ENCODE measurements around the gene RADIL.

Gene RADIL

GRCh38 chr7:4905171-4905570 lies 21.7 kb upstream of the RADIL start:
- TF ChIP-seq EZH2phosphoT487 (IDR thresholded peaks at IDR 0.05; ENCODE audit: low read depth) (no peak), CTCF (IDR thresholded peaks at IDR 0.05; ENCODE audit: low read depth, low read length) (no peak)
- Histone ChIP-seq H3K4me2 (ENCODE audit: low read length) (no peak overlapping the region), H4K20me1 (ENCODE audit: insufficient read depth, low read length) (no peaks in the 10 kb centered on the region), H3K9ac (ENCODE audit: low read length) (no peak overlapping the region), H3K27me3 (ENCODE audit: low read depth, low read length) (no peaks in the 10 kb centered on the region), H2AFZ (ENCODE audit: low read depth, low read length) (no peak overlapping the region), H3K4me3 (ENCODE audit: low read length) (no peak overlapping the region), H3K9me3 (ENCODE audit: insufficient read depth, low read length) (no peaks in the 10 kb centered on the region), H3K4me1 (ENCODE audit: low read length) (peaks cover 4% of the 10 kb centered on the region; the same call in 1 of the 2 replicates), H3K36me3 (replicated peaks; ENCODE audit: low read depth, low read length) (no peaks in the 10 kb centered on the region), H3K27ac (ENCODE audit: low read length) (no peak overlapping the region), H3K79me2 (ENCODE audit: low read length) (no peaks in the 10 kb centered on the region)

- Histone ChIP-seq H3K36me3 (replicated peaks; ENCODE audit: low read depth, low read length) (no peaks in the 10 kb centered on the region), H3K4me2 (ENCODE audit: low read length) (no peak overlapping the region), H2AFZ (ENCODE audit: low read depth, low read length) (no peak overlapping the region), H4K20me1 (ENCODE audit: insufficient read depth, low read length) (no peaks in the 10 kb centered on the region), H3K4me3 (ENCODE audit: low read length) (no peak overlapping the region), H3K4me1 (ENCODE audit: low read length) (peaks cover 10% of the 10 kb centered on the region; the same call in 1 of the 2 replicates), H3K9ac (ENCODE audit: low read length) (no peak overlapping the region), H3K9me3 (ENCODE audit: insufficient read depth, low read length) (no peaks in the 10 kb centered on the region), H3K27ac (ENCODE audit: low read length) (no peak overlapping the region), H3K27me3 (ENCODE audit: low read depth, low read length) (no peaks in the 10 kb centered on the region), H3K79me2 (ENCODE audit: low read length) (no peaks in the 10 kb centered on the region)
- TF ChIP-seq CTCF (IDR thresholded peaks at IDR 0.05; ENCODE audit: low read depth, low read length) (no peak), EZH2phosphoT487 (IDR thresholded peaks at IDR 0.05; ENCODE audit: low read depth) (no peak)
Measured at GRCh38 chr7:4904346-4904745, 20.8 kb upstream of the RADIL start.

- Histone ChIP-seq H3K4me2 (ENCODE audit: low read length) (no peak overlapping the region), H3K27me3 (ENCODE audit: low read depth, low read length) (no peaks in the 10 kb centered on the region), H3K4me1 (ENCODE audit: low read length) (peaks cover 10% of the 10 kb centered on the region; the same call in 1 of the 2 replicates), H3K4me3 (ENCODE audit: low read length) (no peak overlapping the region), H2AFZ (ENCODE audit: low read depth, low read length) (no peak overlapping the region), H4K20me1 (ENCODE audit: insufficient read depth, low read length) (no peaks in the 10 kb centered on the region), H3K9ac (ENCODE audit: low read length) (no peak overlapping the region), H3K36me3 (replicated peaks; ENCODE audit: low read depth, low read length) (no peaks in the 10 kb centered on the region), H3K27ac (ENCODE audit: low read length) (no peak overlapping the region), H3K9me3 (ENCODE audit: insufficient read depth, low read length) (no peaks in the 10 kb centered on the region), H3K79me2 (ENCODE audit: low read length) (no peaks in the 10 kb centered on the region)
- no peak for TF ChIP-seq EZH2phosphoT487 (IDR thresholded peaks at IDR 0.05; ENCODE audit: low read depth)
- TF ChIP-seq CTCF (IDR thresholded peaks at IDR 0.05; ENCODE audit: low read depth, low read length): no peak
Measured at GRCh38 chr7:4895766-4896165, 12.2 kb upstream of the RADIL start.

GRCh38 chr7:4894482-4894881 lies 11.0 kb upstream of the RADIL start:
- H3K27ac ChIP-seq (ENCODE audit: low read length): no peak overlapping the region
- TF ChIP-seq CTCF (IDR thresholded peaks at IDR 0.05; ENCODE audit: low read depth, low read length): no peak
- TF ChIP-seq EZH2phosphoT487 (IDR thresholded peaks at IDR 0.05; ENCODE audit: low read depth): no peak
- H2AFZ ChIP-seq (ENCODE audit: low read depth, low read length): no peak overlapping the region
- no peaks in the 10 kb centered on the region for H3K9me3 ChIP-seq (ENCODE audit: insufficient read depth, low read length)
- H3K4me2 ChIP-seq (ENCODE audit: low read length): no peak overlapping the region
- H3K9ac ChIP-seq (ENCODE audit: low read length): no peak overlapping the region
- no peaks in the 10 kb centered on the region for H3K79me2 ChIP-seq (ENCODE audit: low read length)
- no peak overlapping the region for H3K4me3 ChIP-seq (ENCODE audit: low read length)
- no peaks in the 10 kb centered on the region for H3K36me3 ChIP-seq (replicated peaks; ENCODE audit: low read depth, low read length)
- H3K4me1 ChIP-seq (ENCODE audit: low read length): no peaks in the 10 kb centered on the region
- H4K20me1 ChIP-seq (ENCODE audit: insufficient read depth, low read length): no peaks in the 10 kb centered on the region
- no peaks in the 10 kb centered on the region for H3K27me3 ChIP-seq (ENCODE audit: low read depth, low read length)

All from OCI-LY3 (cell line).